Immature natural killer cell (primary cell): Measurements from ENCODE around the gene KCNH3. TPM values are rescaled to one million over a fixed set of nuclear protein-coding genes. Genes with fewer than 3 reads are reported as not detected.

Source experiments
- polyA plus RNA-seq, 3 donors: library from polyadenylated mRNA; unstranded; fragments of 300-500 nt; fragmentation: Illumina TruSeq; gene quantifications; one replicate each; pipeline ENCODE4 v1.2.3, GENCODE V29; 2021

The KCNH3 gene
- polyA plus RNA-seq, 3 donors from 2014 or later = 0.96 to 1.1 TPM; not detected in 1

Other genes starting within 250 kb of the KCNH3 start
- not detected for gene PRPH, start 243.9 kb upstream of the KCNH3 start, polyA plus RNA-seq
- 1 to 10 TPM; 1.9 to 4.1 (median 2.6) TPM for gene TROAP, start 215.8 kb upstream of the KCNH3 start, polyA plus RNA-seq
- gene C1QL4, start 201.8 kb upstream of the KCNH3 start, polyA plus RNA-seq = not detected
- not detected for gene DNAJC22, start 192.1 kb upstream of the KCNH3 start, polyA plus RNA-seq
- 10 to 100 TPM in 1 of 3 donors, 1 to 10 TPM in 1, not detected in 1; 3.1 to 10.8 TPM for gene SPATS2, start 171.6 kb upstream of the KCNH3 start, polyA plus RNA-seq
- gene MCRS1, start 29.1 kb downstream of the KCNH3 start, polyA plus RNA-seq = 100 to 1,000 TPM in 1 of 3 donors, 10 to 100 TPM in 2; 76.3 to 101 (median 88.2) TPM
- not detected for gene FAM186B, start 66.6 kb downstream of the KCNH3 start, polyA plus RNA-seq
- 1 to 10 TPM; 2.4 to 3.2 (median 2.8) TPM for gene PRPF40B, start 84.5 kb downstream of the KCNH3 start, polyA plus RNA-seq
- gene FMNL3, start 168.4 kb downstream of the KCNH3 start, polyA plus RNA-seq = 10 to 100 TPM; 11.0 to 22.7 (median 12.6) TPM
- 1,000 to 10,000 TPM in 2 of 3 donors, 100 to 1,000 TPM in 1; 982 to 1,961 (median 1,202) TPM for gene TMBIM6, start 202.5 kb downstream of the KCNH3 start, polyA plus RNA-seq